Retinal pigment epithelial cell (primary cell): Measurements from ENCODE around the gene TMEM273.
"Not testable (repeated sequence)": the region's sequence is repeated elsewhere in the genome, so short reads cannot be mapped to it uniquely, and the experiment has no call there.

Experiments used
- DNase-seq: peaks from one replicate; pipeline ENCODE4 v3.0.0-alpha.2; 2010; ENCODE audit warnings: low read depth
- H3K4me3 ChIP-seq: 2 replicates; pipeline ENCODE4 v1.5.1; 2011; ENCODE audit warnings: mild to moderate bottlenecking, low read length, control low read depth, moderate library complexity
- CTCF ChIP-seq: conservative IDR thresholded peaks from 2 replicates; pipeline ENCODE4 v1.5.1; 2011; ENCODE audit warnings: low read depth, low read length, control low read depth, inconsistent platforms

The TMEM273 gene

DNA sequence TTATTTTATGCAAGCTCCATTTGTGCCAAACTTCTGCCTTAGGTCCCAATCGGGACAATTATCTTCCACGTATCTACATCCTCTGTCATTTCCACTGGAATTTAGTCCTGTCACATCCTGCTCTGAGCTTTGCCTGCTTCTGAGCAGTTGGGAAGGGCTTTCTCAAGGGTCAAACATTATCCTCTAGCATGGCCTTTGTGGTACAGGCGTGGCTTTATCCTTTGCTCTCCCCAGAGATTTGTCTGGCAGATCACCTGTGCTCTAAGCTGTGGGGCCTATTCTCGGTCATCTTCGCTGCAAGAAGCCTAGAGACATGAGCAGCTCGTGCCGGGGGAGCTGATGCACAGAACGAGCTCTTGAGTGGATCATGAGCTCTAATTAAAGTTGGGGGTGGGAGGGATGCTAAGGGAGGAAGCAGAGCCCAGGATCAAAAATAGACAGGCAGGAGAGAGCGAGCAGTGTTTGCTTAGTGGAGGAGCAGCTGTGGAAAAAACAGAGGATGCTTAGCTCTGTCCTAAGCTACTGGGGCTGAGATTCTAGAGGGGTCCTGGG lies 19.8 kb upstream of the TMEM273 start:
- DNase-seq, result no peak
- no peak for TF ChIP-seq CTCF
- no peak overlapping the region for H3K4me3 ChIP-seq

GRCh38 chr10:49207113-49207512 lies 18.9 kb upstream of the TMEM273 start:
- no peak for TF ChIP-seq CTCF
- no peak overlapping the region for H3K4me3 ChIP-seq
- DNase-seq, result no peak

DNA sequence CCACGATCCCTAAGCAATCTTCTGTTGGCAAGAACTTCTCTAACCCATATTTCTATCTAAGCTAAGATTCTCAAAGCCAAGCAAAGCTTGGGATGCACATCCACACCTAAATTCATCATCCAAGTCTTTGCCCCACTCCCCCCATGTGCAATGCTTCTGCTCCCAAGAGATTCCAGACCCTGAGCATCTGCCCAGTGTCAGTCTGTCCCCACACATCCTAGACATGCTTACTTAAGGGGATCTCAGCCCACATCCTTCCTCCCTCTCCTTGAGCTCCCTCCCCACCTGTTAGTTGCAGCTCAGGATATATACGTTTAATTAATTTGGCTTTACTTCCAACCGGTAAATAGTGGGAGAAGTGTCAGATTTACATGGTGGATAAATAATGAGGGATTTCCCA lies 17.0 kb upstream of the TMEM273 start:
- TF ChIP-seq CTCF, result no peak
- DNase-seq, result no peak
- H3K4me3 ChIP-seq, result no peak overlapping the region

DNA sequence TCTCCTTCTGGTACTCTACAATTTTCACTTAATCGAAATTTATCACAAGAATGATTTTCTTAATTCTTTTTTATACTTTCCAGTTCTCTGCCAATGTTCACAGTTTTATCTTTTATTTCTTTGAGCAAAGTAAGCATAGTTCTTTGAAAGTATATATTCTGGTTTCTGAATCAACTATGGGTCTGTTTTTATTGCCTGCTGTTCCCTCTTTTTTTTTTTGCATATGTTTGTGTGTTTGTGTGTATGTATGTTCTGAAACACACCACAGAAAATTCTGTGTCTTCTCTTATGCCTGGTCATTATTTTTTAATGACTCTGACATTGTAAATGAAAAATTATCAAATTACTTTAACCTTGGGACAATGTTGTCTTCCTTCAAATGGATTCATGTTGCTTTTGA lies 15.9 kb upstream of the TMEM273 start:
- TF ChIP-seq CTCF, result no peak
- no peak overlapping the region for H3K4me3 ChIP-seq
- DNase-seq, result no peak

GRCh38 chr10:49202266-49202665 lies 14.1 kb upstream of the TMEM273 start:
- DNase-seq, result no peak
- H3K4me3 ChIP-seq, result no peak overlapping the region
- no peak for TF ChIP-seq CTCF

DNA sequence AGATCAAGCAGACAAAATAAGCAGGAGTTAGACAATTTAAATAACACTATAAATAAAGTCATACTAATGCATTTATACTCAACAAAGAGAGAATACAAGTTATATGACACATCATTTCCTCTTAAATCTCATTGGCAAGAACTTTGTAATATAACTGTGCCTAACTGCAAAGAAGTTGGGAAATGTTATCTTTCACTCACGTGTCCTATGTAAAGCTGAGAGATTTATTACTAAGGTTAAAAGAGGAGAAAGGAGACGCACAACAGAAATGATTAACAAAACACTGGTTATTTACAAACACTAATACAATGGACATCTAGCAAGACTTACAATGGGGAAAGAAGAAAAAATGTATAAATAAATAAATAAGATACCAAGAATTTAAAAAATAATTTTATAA lies 12.7 kb upstream of the TMEM273 start:
- H3K4me3 ChIP-seq, result no peak overlapping the region
- no peak for TF ChIP-seq CTCF
- no peak for DNase-seq

GRCh38 chr10:49197171-49197570 lies 9.0 kb upstream of the TMEM273 start:
- no peak overlapping the region for H3K4me3 ChIP-seq
- no peak for TF ChIP-seq CTCF
- DNase-seq, result no peak

GRCh38 chr10:49195864-49196263 lies 7.7 kb upstream of the TMEM273 start:
- not testable (repeated sequence) for H3K4me3 ChIP-seq, DNase-seq
